Thoracic aorta (tissue), 2 donors: ENCODE results near the gene LRRC8C. TPM values are rescaled to one million over a fixed set of nuclear protein-coding genes. Genes with fewer than 3 reads are reported as not detected.

Source experiments
- ATAC-seq: fragments of 150-250 bp; one replicate; pipeline ENCODE4 v1.8.0; 2017; ENCODE audit warnings: low read depth; ENCODE audit not compliant: insufficient number of reproducible peaks, low FRiP score
- DNase-seq: peaks from one replicate; pipeline ENCODE4 v3.0.0-alpha.2; 2020; ENCODE audit warnings: low spot score
- H3K27ac ChIP-seq, 2 donors: fragments of 200-600 bp; sonication (generic); 1 replicate in 1 of 2; 2 replicates in 1 of 2; pipeline ENCODE4 v1.5.1; 2016; ENCODE audit warnings: mild to moderate bottlenecking in 2 of 2, moderate library complexity in 2 of 2
- H3K27me3 ChIP-seq: fragments of 200-600 bp; sonication (generic); replicated peaks from 2 replicates; pipeline ENCODE4 v1.6.0; 2016; ENCODE audit warnings: mild to moderate bottlenecking; ENCODE audit not compliant: insufficient read depth
- H3K36me3 ChIP-seq: fragments of 200-600 bp; sonication (generic); one replicate; pipeline ENCODE4 v1.5.1; 2016
- H3K4me1 ChIP-seq, 2 donors: fragments of 200-600 bp; sonication (generic); 1 replicate in 1 of 2; 2 replicates in 1 of 2; pipeline versions ENCODE4 v1.5.1 to v1.6.0; 2016; ENCODE audit warnings: low read depth in 2 of 2, mild to moderate bottlenecking in 1 of 2; ENCODE audit not compliant: control insufficient read depth in 1 of 2
- H3K4me3 ChIP-seq: fragments of 200-600 bp; sonication (generic); 2 replicates; pipeline ENCODE4 v1.5.1; 2016; ENCODE audit warnings: mild to moderate bottlenecking
- H3K9me3 ChIP-seq: fragments of 200-600 bp; sonication (generic); 2 replicates; pipeline ENCODE4 v1.5.1; 2016
- CTCF ChIP-seq: fragments of 200-600 bp; sonication (generic); IDR thresholded peaks from one replicate; pipeline ENCODE4 v1.5.1; 2019; ENCODE audit warnings: antibody characterized with exemption
- total RNA-seq, 2 donors: library from RNA; depleted of rRNA; stranded (reverse); fragments of >200 nt; gene quantifications; one replicate each; pipeline versions ENCODE4 v1.1.0 to v1.2.3, GENCODE V29; 2016

The LRRC8C gene
- total RNA-seq, 2 donors from 2014 or later: 11.6 to 15.2 TPM

- no peak for TF ChIP-seq CTCF
- ATAC-seq: no peak
- peaks cover 19% of the 10 kb centered on the region in 2 donors for H3K4me1 ChIP-seq
- no peak overlapping the region for H3K4me3 ChIP-seq
- no peaks in the 10 kb centered on the region for H3K9me3 ChIP-seq
- H3K27ac ChIP-seq: no peak overlapping the region
- no peaks in the 10 kb centered on the region for H3K36me3 ChIP-seq
- H3K27me3 ChIP-seq: no peaks in the 10 kb centered on the region
- no peak for DNase-seq
These were observed 39.0 kb downstream of the LRRC8C start for GRCh38 chr1:89671775-89672488.

GRCh38 chr1:89672489-89673183 lies 39.7 kb downstream of the LRRC8C start:
- H3K4me3 ChIP-seq: no peak overlapping the region
- no peaks in the 10 kb centered on the region for H3K9me3 ChIP-seq
- no peaks in the 10 kb centered on the region for H3K36me3 ChIP-seq
- H3K27me3 ChIP-seq: no peaks in the 10 kb centered on the region
- TF ChIP-seq CTCF: no peak
- H3K27ac ChIP-seq: no peak overlapping the region
- peaks cover 14 to 19% of the 10 kb centered on the region in 2 donors for H3K4me1 ChIP-seq
- no peak for ATAC-seq
- no peak for DNase-seq

- no peaks in the 10 kb centered on the region for H3K36me3 ChIP-seq
- no peaks in the 10 kb centered on the region for H3K27me3 ChIP-seq
- no peak for TF ChIP-seq CTCF
- H3K4me3 ChIP-seq: no peak overlapping the region
- DNase-seq (no peak), ATAC-seq (no peak)
- H3K27ac ChIP-seq: no peak overlapping the region
- H3K9me3 ChIP-seq: no peaks in the 10 kb centered on the region
- H3K4me1 ChIP-seq: peaks cover 9 to 15% of the 10 kb centered on the region in 2 donors
These were observed 40.3 kb downstream of the LRRC8C start for GRCh38 chr1:89673251-89673650.

- Histone ChIP-seq H3K4me1 (peaks cover 2 to 5% of the 10 kb centered on the region in 2 donors), H3K4me3 (no peak overlapping the region), H3K27ac (no peak overlapping the region), H3K9me3 (no peaks in the 10 kb centered on the region), H3K36me3 (no peaks in the 10 kb centered on the region), H3K27me3 (no peaks in the 10 kb centered on the region)
- no peak for TF ChIP-seq CTCF
- ATAC-seq (no peak), DNase-seq (no peak)
These were observed 42.8 kb downstream of the LRRC8C start for GRCh38 chr1:89675677-89676076.

GRCh38 chr1:89681045-89681729 lies 48.3 kb downstream of the LRRC8C start:
- no peaks in the 10 kb centered on the region for H3K36me3 ChIP-seq
- no peak overlapping the region for H3K27ac ChIP-seq
- H3K27me3 ChIP-seq: no peaks in the 10 kb centered on the region
- H3K9me3 ChIP-seq: no peaks in the 10 kb centered on the region
- H3K4me3 ChIP-seq: no peak overlapping the region
- H3K4me1 ChIP-seq: no peaks in the 10 kb centered on the region
- no peak for DNase-seq
- TF ChIP-seq CTCF: no peak
- ATAC-seq: no peak
